Neuronal stem cell (in vitro differentiated cells): ENCODE data around the gene CDK5.

Experiments used
- DNase-seq: peaks from one replicate; pipeline ENCODE4 v3.0.0-alpha.2; 2013; ENCODE audit warnings: low spot score
- H2AFZ ChIP-seq: one replicate; pipeline ENCODE4 v1.6.1; 2013; ENCODE audit warnings: mild to moderate bottlenecking, low read length, inconsistent platforms
- H2AK5ac ChIP-seq: 2 replicates; pipeline ENCODE4 v1.6.1; 2013; ENCODE audit warnings: low read depth, mild to moderate bottlenecking, inconsistent platforms, low read length, moderate library complexity, mixed read lengths
- H2BK120ac ChIP-seq: 2 replicates; pipeline ENCODE4 v1.6.1; 2013; ENCODE audit warnings: low read depth, mild to moderate bottlenecking, inconsistent platforms, low read length, moderate library complexity, mixed read lengths
- H2BK12ac ChIP-seq: one replicate; pipeline ENCODE4 v1.6.1; 2013; ENCODE audit warnings: low read length, inconsistent platforms
- H2BK15ac ChIP-seq: 2 replicates; pipeline ENCODE4 v1.6.1; 2013; ENCODE audit warnings: mild to moderate bottlenecking, low read length, inconsistent platforms, mixed read lengths
- H2BK5ac ChIP-seq: one replicate; pipeline ENCODE4 v1.6.1; 2013; ENCODE audit warnings: inconsistent platforms, mild to moderate bottlenecking, low read length, moderate library complexity
- H3K14ac ChIP-seq: one replicate; pipeline ENCODE4 v1.6.1; 2013; ENCODE audit warnings: low read length, inconsistent platforms
- H3K18ac ChIP-seq: 2 replicates; pipeline ENCODE4 v1.6.1; 2013; ENCODE audit warnings: low read length, inconsistent platforms
- H3K23ac ChIP-seq: 2 replicates; pipeline ENCODE4 v1.6.1; 2013; ENCODE audit warnings: low read depth, mild to moderate bottlenecking, mixed read lengths, low read length, inconsistent platforms; ENCODE audit not compliant: poor library complexity
- H3K27ac ChIP-seq: replicated peaks from 3 replicates; pipeline ENCODE4 v1.5.1; 2013; ENCODE audit warnings: low read length, inconsistent platforms
- H3K27me3 ChIP-seq, 3 experiments: 2 replicates each; pipeline ENCODE4 v1.6.1; 2013; ENCODE audit warnings: low read length in 3 of 3, mild to moderate bottlenecking in 2 of 3, inconsistent platforms in 1 of 3, low read depth in 1 of 3, mixed read lengths in 1 of 3, moderate library complexity in 1 of 3; ENCODE audit not compliant: control insufficient read depth in 3 of 3, insufficient read depth in 3 of 3
- H3K36me3 ChIP-seq, 2 donors: replicated peaks in 1 of 2; 2 replicates each; pipeline ENCODE4 v1.6.1; 2013; ENCODE audit warnings: low read length in 2 of 2; ENCODE audit not compliant: control insufficient read depth in 2 of 2, insufficient read depth in 2 of 2
- H3K4ac ChIP-seq: 2 replicates; pipeline ENCODE4 v1.6.1; 2013; ENCODE audit warnings: inconsistent platforms, mild to moderate bottlenecking, low read length, moderate library complexity
- H3K4me1 ChIP-seq, 2 donors: 1 replicate in 1 of 2; 2 replicates in 1 of 2; pipeline ENCODE4 v1.6.1; 2013; ENCODE audit warnings: low read length in 2 of 2, low read depth in 1 of 2; ENCODE audit not compliant: control insufficient read depth in 2 of 2, insufficient read depth in 1 of 2
- H3K4me2 ChIP-seq: one replicate; pipeline ENCODE4 v1.6.1; 2013; ENCODE audit warnings: mild to moderate bottlenecking, low read length, inconsistent platforms; ENCODE audit not compliant: insufficient read depth, poor library complexity, severe bottlenecking
- H3K4me3 ChIP-seq, 2 donors: 2 replicates each; pipeline ENCODE4 v1.5.1; 2013; ENCODE audit warnings: low read length in 2 of 2, mild to moderate bottlenecking in 2 of 2, inconsistent platforms in 1 of 2, moderate library complexity in 1 of 2
- H3K79me1 ChIP-seq: one replicate; pipeline ENCODE4 v1.6.1; 2013; ENCODE audit warnings: low read depth, mild to moderate bottlenecking, inconsistent platforms, low read length, moderate library complexity
- H3K9ac ChIP-seq: one replicate; pipeline ENCODE4 v1.6.1; 2013; ENCODE audit warnings: mild to moderate bottlenecking, low read depth, low read length, inconsistent platforms; ENCODE audit not compliant: poor library complexity
- H3K9me3 ChIP-seq, 2 donors: replicated peaks in 1 of 2; 2 replicates each; pipeline versions ENCODE3 to v1.6.1; 2013; ENCODE audit warnings: low read length in 2 of 2, mild to moderate bottlenecking in 2 of 2, inconsistent platforms in 1 of 2, low read depth in 1 of 2, mixed read lengths in 1 of 2, moderate library complexity in 1 of 2; ENCODE audit not compliant: control insufficient read depth in 2 of 2, insufficient read depth in 1 of 2
- H4K8ac ChIP-seq: one replicate; pipeline ENCODE4 v1.6.1; 2013; ENCODE audit warnings: low read depth, mild to moderate bottlenecking, inconsistent platforms, low read length, moderate library complexity
- H4K91ac ChIP-seq: one replicate; pipeline ENCODE4 v1.6.1; 2013; ENCODE audit warnings: low read length, low read depth, mild to moderate bottlenecking, inconsistent platforms; ENCODE audit not compliant: poor library complexity
- WGBS, 2 donors: extraction: QIAGEN DNeasy Blood & Tissue Kit; methylation state at CpG; one replicate each; pipeline ENCODE4 v1.1.7; 2013; ENCODE audit warnings: missing lambda C conversion rate in 2 of 2, mixed read lengths in 1 of 2; ENCODE audit not compliant: insufficient read length in 2 of 2, insufficient replicate concordance in 1 of 2; ENCODE audit errors: extremely low coverage in 2 of 2; 5-methylcytosine and 5-hydroxymethylcytosine counted together

Gene CDK5

GRCh38 chr7:151101621-151102396 lies 44.1 kb upstream of the CDK5 start:
- Histone ChIP-seq H4K91ac (no peak overlapping the region), H2BK15ac (no peak overlapping the region), H2BK120ac (no peak overlapping the region), H2BK12ac (no peak overlapping the region), H3K4me2 (no peak overlapping the region), H4K8ac (no peak overlapping the region), H2AK5ac (no peak overlapping the region), H3K4me1 (peaks cover 4 to 10% of the 10 kb centered on the region in 2 donors), H3K9ac (peak overlapping the region; percentile 44), H3K27ac (no peak overlapping the region), H2AFZ (no peak overlapping the region), H3K4me3 (no peak overlapping the region), H3K18ac (no peak overlapping the region), H3K9me3 (no peaks in the 10 kb centered on the region), H3K27me3 (no peaks in the 10 kb centered on the region), H3K36me3 (peaks cover 7 to 37% of the 10 kb centered on the region in 2 donors), H3K79me1 (peaks cover 15% of the 10 kb centered on the region), H3K4ac (no peak overlapping the region), H3K23ac (peak overlapping the region; percentile 25), H3K14ac (no peak overlapping the region), H2BK5ac (no peak overlapping the region)
- no peak for DNase-seq
- no CpG with 5 or more reads among the region's 24 CpGs for WGBS, 2 donors

- no CpG with 5 or more reads among the region's 10 CpGs for WGBS, 2 donors
- no peak overlapping the region for H3K4me2 ChIP-seq
These were observed 43.2 kb upstream of the CDK5 start for GRCh38 chr7:151100921-151101320.

GRCh38 chr7:151099486-151100211 lies 42.0 kb upstream of the CDK5 start:
- Histone ChIP-seq H4K8ac (no peak overlapping the region), H3K14ac (no peak overlapping the region), H3K27me3 (no peaks in the 10 kb centered on the region), H2AK5ac (no peak overlapping the region), H4K91ac (no peak overlapping the region), H3K36me3 (peaks cover 7 to 29% of the 10 kb centered on the region in 2 donors), H3K4ac (no peak overlapping the region), H3K9me3 (no peaks in the 10 kb centered on the region), H2BK5ac (peak overlapping the region; percentile 82), H2BK15ac (no peak overlapping the region), H3K9ac (peak overlapping the region; percentile 60), H3K79me1 (peaks cover 17% of the 10 kb centered on the region), H3K23ac (no peak overlapping the region), H3K4me3 (no peak overlapping the region), H2BK12ac (no peak overlapping the region), H3K4me1 (peaks cover 4 to 8% of the 10 kb centered on the region in 2 donors), H3K18ac (no peak overlapping the region), H2BK120ac (no peak overlapping the region), H3K27ac (no peak overlapping the region), H3K4me2 (no peak overlapping the region), H2AFZ (no peak overlapping the region)
- no peak for DNase-seq
- no CpG with 5 or more reads among the region's 20 CpGs for WGBS, 2 donors

More at GRCh38 chr7:151100921-151101320, 43.2 kb upstream of the CDK5 start:
- Histone ChIP-seq H2AK5ac (no peak overlapping the region), H3K9me3 (no peaks in the 10 kb centered on the region), H3K36me3 (peaks cover 7 to 34% of the 10 kb centered on the region in 2 donors), H2BK12ac (no peak overlapping the region), H2BK15ac (no peak overlapping the region), H4K8ac (no peak overlapping the region), H3K9ac (no peak overlapping the region), H3K27ac (no peak overlapping the region), H2BK5ac (peak overlapping the region; percentile 53), H3K18ac (no peak overlapping the region), H3K23ac (no peak overlapping the region), H4K91ac (no peak overlapping the region), H2AFZ (no peak overlapping the region), H3K4ac (no peak overlapping the region), H3K27me3 (no peaks in the 10 kb centered on the region), H3K4me3 (no peak overlapping the region), H3K14ac (peak overlapping the region; percentile 38), H2BK120ac (no peak overlapping the region), H3K79me1 (peaks cover 18% of the 10 kb centered on the region), H3K4me1 (peaks cover 4 to 10% of the 10 kb centered on the region in 2 donors)
- DNase-seq, result no peak

- no peak for DNase-seq
- H3K4me3 ChIP-seq, result no peak overlapping the region
- H2BK120ac ChIP-seq, result no peak overlapping the region
- H3K27me3 ChIP-seq, result no peaks in the 10 kb centered on the region
- no peak overlapping the region for H3K9ac ChIP-seq
- H3K14ac ChIP-seq, result no peak overlapping the region
- peaks cover 24% of the 10 kb centered on the region for H3K79me1 ChIP-seq
- H2BK5ac ChIP-seq, result no peak overlapping the region
- H3K23ac ChIP-seq, result peak overlapping the region; percentile 45
- H4K91ac ChIP-seq, result no peak overlapping the region
- H3K36me3 ChIP-seq, result peaks cover 5 to 41% of the 10 kb centered on the region in 2 donors
- no CpG with 5 or more reads among the region's 17 CpGs for WGBS, 2 donors
- H2BK12ac ChIP-seq, result no peak overlapping the region
- no peak overlapping the region for H2AFZ ChIP-seq
- peaks cover 0 to 2% of the 10 kb centered on the region in 2 donors for H3K4me1 ChIP-seq
- no peak overlapping the region for H4K8ac ChIP-seq
- H3K4ac ChIP-seq, result no peak overlapping the region
- no peak overlapping the region for H3K4me2 ChIP-seq
- H3K27ac ChIP-seq, result no peak overlapping the region
- H3K18ac ChIP-seq, result no peak overlapping the region
- no peaks in the 10 kb centered on the region for H3K9me3 ChIP-seq
- H2AK5ac ChIP-seq, result no peak overlapping the region
- no peak overlapping the region for H2BK15ac ChIP-seq
These were observed 38.3 kb upstream of the CDK5 start for GRCh38 chr7:151095828-151096475.
